CD14-positive monocyte (primary cell): Measurements from ENCODE around the gene USP28. TPM values are rescaled to one million over a fixed set of nuclear protein-coding genes. Genes with fewer than 3 reads are reported as not detected.
"Not testable (repeated sequence)": the region's sequence is repeated elsewhere in the genome, so short reads cannot be mapped to it uniquely, and the experiment has no call there.

Source experiments
- DNase-seq, 3 donors: peaks; one replicate each; pipeline ENCODE4 v3.0.0-alpha.2; 2011 to 2022
- H2AFZ ChIP-seq: 2 replicates; pipeline ENCODE4 v1.6.0; 2012; ENCODE audit warnings: mild to moderate bottlenecking, low read depth, low read length, inconsistent platforms; ENCODE audit not compliant: insufficient read depth, poor library complexity, severe bottlenecking
- H3K27ac ChIP-seq, 2 donors: 1 replicate in 1 of 2; 2 replicates in 1 of 2; pipeline ENCODE4 v1.5.1; 2012 to 2013; ENCODE audit warnings: low read length in 2 of 2, control low read depth in 1 of 2, inconsistent platforms in 1 of 2, low read depth in 1 of 2, mild to moderate bottlenecking in 1 of 2
- H3K27me3 ChIP-seq, 2 donors: one replicate each; pipeline versions ENCODE4 v1.6.0 to v1.6.1; 2011 to 2013; ENCODE audit warnings: low read length in 2 of 2; ENCODE audit not compliant: control insufficient read depth in 2 of 2, insufficient read depth in 2 of 2
- H3K36me3 ChIP-seq, 2 donors: replicated peaks in 1 of 2; 1 replicate in 1 of 2; 2 replicates in 1 of 2; pipeline versions ENCODE4 v1.5.1 to v1.6.1; 2012 to 2013; ENCODE audit warnings: low read length in 2 of 2, control low read depth in 1 of 2, inconsistent platforms in 1 of 2, mild to moderate bottlenecking in 1 of 2; ENCODE audit not compliant: insufficient read depth in 2 of 2, control insufficient read depth in 1 of 2
- H3K4me1 ChIP-seq, 2 donors: 1 replicate in 1 of 2; 2 replicates in 1 of 2; pipeline versions ENCODE4 v1.5.1 to v1.6.1; 2012 to 2013; ENCODE audit warnings: low read length in 2 of 2, control low read depth in 1 of 2, inconsistent platforms in 1 of 2, mild to moderate bottlenecking in 1 of 2, moderate library complexity in 1 of 2; ENCODE audit not compliant: insufficient read depth in 2 of 2, control insufficient read depth in 1 of 2
- H3K4me2 ChIP-seq: replicated peaks from 2 replicates; pipeline ENCODE3; 2012; ENCODE audit warnings: low read length, moderate library complexity, mild to moderate bottlenecking; ENCODE audit not compliant: poor library complexity, severe bottlenecking; ENCODE audit errors: extremely low read depth
- H3K4me3 ChIP-seq, 3 experiments: fragments of 200-600 bp in 1 of 3; sonication (generic) in 1 of 3; replicated peaks in 1 of 3; 1 replicate in 2 of 3; 2 replicates in 1 of 3; pipeline ENCODE4 v1.5.1; 2011 to 2013; ENCODE audit warnings: low read length in 3 of 3, mild to moderate bottlenecking in 3 of 3, control low read depth in 2 of 3, low read depth in 2 of 3, inconsistent platforms in 1 of 3, moderate library complexity in 1 of 3
- H3K79me2 ChIP-seq: 2 replicates; pipeline ENCODE4 v1.6.0; 2012; ENCODE audit warnings: mild to moderate bottlenecking, control low read depth, inconsistent platforms, low read length, moderate library complexity; ENCODE audit not compliant: insufficient read depth
- H3K9ac ChIP-seq: 2 replicates; pipeline ENCODE4 v1.6.0; 2017; ENCODE audit warnings: low read length, mild to moderate bottlenecking; ENCODE audit not compliant: insufficient read depth, poor library complexity, severe bottlenecking
- H3K9me3 ChIP-seq, 2 donors: replicated peaks in 1 of 2; 1 replicate in 1 of 2; 2 replicates in 1 of 2; pipeline versions ENCODE4 v1.5.1 to v1.6.1; 2012 to 2013; ENCODE audit warnings: low read length in 2 of 2, control low read depth in 1 of 2; ENCODE audit not compliant: control insufficient read depth in 1 of 2, insufficient read depth in 1 of 2
- H4K20me1 ChIP-seq: 2 replicates; pipeline ENCODE4 v1.6.0; 2012; ENCODE audit warnings: mild to moderate bottlenecking, low read length, control low read depth, moderate library complexity; ENCODE audit not compliant: insufficient read depth
- H3K27ac Mint-ChIP-seq, 7 donors: one replicate each; pipeline ENCODE4 v1.8.0; 2020; ENCODE audit warnings: mild to moderate bottlenecking in 7 of 7, mixed read lengths in 7 of 7, moderate library complexity in 6 of 7, inconsistent platforms in 2 of 7
- H3K27me3 Mint-ChIP-seq, 3 donors: one replicate each; pipeline ENCODE4 v1.8.0; 2021 to 2022; ENCODE audit warnings: low read depth in 3 of 3, mild to moderate bottlenecking in 3 of 3, mixed read lengths in 3 of 3, moderate library complexity in 3 of 3, inconsistent platforms in 1 of 3
- H3K36me3 Mint-ChIP-seq, 2 donors: one replicate each; pipeline ENCODE4 v1.8.0; 2020; ENCODE audit warnings: mixed read lengths in 2 of 2, inconsistent platforms in 1 of 2, mild to moderate bottlenecking in 1 of 2
- H3K4me1 Mint-ChIP-seq: one replicate; pipeline ENCODE4 v1.8.0; 2020; ENCODE audit warnings: mild to moderate bottlenecking, mixed read lengths
- H3K4me3 Mint-ChIP-seq, 2 donors: one replicate each; pipeline ENCODE4 v1.8.0; 2020; ENCODE audit warnings: mild to moderate bottlenecking in 2 of 2, mixed read lengths in 2 of 2, moderate library complexity in 1 of 2
- H3K9me3 Mint-ChIP-seq, 7 donors: one replicate each; pipeline ENCODE4 v1.8.0; 2020 to 2022; ENCODE audit warnings: mixed read lengths in 7 of 7, mild to moderate bottlenecking in 6 of 7, moderate library complexity in 6 of 7, inconsistent platforms in 2 of 7
- WGBS: methylation state at CpG from one replicate; pipeline ENCODE4 v1.1.5; 2013; ENCODE audit warnings: missing lambda C conversion rate; ENCODE audit not compliant: insufficient coverage; 5-methylcytosine and 5-hydroxymethylcytosine counted together
- intact Hi-C, 2 donors: fragments of 100-400 bp; cut with micrococcal nuclease; formaldehyde crosslinking; loops; one replicate each; pipeline versions ENCODE4 v1.15.0 to v1.15.1; 2023
- polyA minus RNA-seq: library from RNA; depleted of rRNA, polyadenylated mRNA; stranded (reverse); fragments of >200 nt; gene quantifications from 2 replicates; pipeline ENCODE4 v1.2.3, GENCODE V29; 2012
- polyA plus RNA-seq, 3 donors: library from polyadenylated mRNA; depleted of rRNA in 1 of 3; unstranded in 2 of 3; stranded (reverse) in 1 of 3; fragments of 300-500 nt in 2 of 3; fragments of >200 nt in 1 of 3; fragmentation: Illumina TruSeq in 2 of 3; gene quantifications; 1 replicate in 2 of 3; 2 replicates in 1 of 3; pipeline ENCODE4 v1.2.3, GENCODE V29; 2012 to 2021
- total RNA-seq, 12 experiments: library from RNA in 1 of 12; stranded (reverse) in 1 of 12; fragments of 120-200 nt in 1 of 12; gene quantifications; one replicate each; pipeline ENCODE4 v1.2.4 and lab custom pipeline; 2013 to 2026; ENCODE audit warnings: mixed read lengths in 6 of 12, inconsistent platforms in 1 of 12
- TF ChIP-seq, protein P1 (sequence below): fragments of 200-600 bp; IDR thresholded peaks from one replicate; pipeline ENCODE4 v1.8.0; 2022; ENCODE audit warnings: antibody characterized with exemption, mild to moderate bottlenecking

USP28 gene
- total RNA-seq (2013) = 24.6 TPM
- polyA plus RNA-seq (10 to 100 TPM; 13.4 to 21.9 (median 17.7) TPM), polyA minus RNA-seq (10.4 and 12.8 TPM in 2 replicates), total RNA-seq (lab: John Stamatoyannopoulos, UW) (4.7 to 20.2 (median 15.6) reads per million in 11 experiments)

DNA sequence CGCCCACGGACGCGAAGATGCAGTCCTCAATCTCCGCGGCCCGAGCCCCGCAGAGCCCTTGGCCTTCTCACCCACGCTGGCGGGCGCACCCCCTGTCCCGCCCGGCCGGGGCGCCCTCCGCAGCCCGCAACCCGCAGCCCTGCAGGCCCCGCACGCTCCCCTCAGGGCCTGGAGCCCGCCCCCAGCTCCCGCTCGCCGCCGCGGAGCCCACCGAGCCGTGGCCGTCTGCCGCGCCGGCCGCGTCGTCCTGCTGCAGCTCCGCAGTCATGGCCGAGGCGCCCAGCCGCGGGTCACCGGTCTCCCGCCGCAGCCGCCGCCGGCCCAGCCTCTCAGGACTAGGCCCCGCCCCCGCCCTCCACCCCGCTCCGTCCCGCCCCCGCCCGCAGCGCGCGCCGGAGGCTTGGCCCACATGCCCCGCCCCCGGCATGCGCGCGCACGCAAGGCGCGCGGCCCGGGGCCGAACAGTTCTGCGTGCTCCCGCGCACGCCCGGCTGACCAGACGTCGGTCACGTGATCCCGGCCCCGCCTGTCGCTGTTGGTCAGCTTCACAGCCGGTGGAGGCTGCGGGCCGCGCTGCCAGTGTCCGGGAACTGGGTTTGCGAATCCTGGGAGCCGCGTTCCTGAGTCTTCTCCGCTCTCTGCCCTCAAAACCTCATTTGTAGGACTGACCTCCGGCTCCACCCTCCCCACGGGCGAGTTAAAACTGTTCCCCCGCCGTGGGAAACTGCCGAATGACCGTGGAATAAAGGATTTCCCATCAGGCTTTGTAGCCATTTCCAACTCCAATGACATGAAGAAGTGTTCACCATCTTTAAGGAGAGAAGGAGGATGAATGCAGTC is at the start of gene USP28:
TSS of gene USP28 (minus strand) at position 339 of the 840 bp plus-strand sequence. CDS start at position 268, 71 bp downstream.
- Histone ChIP-seq H2AFZ (peak within 1 kb of the TSS; percentile 98), H3K4me2 (peak within 1 kb of the TSS; percentile 91), H3K4me3 (peak within 1 kb of the TSS; percentile 72 to 90 (median 74)), H3K27ac (peak within 1 kb of the TSS; percentile 92 to 96), H3K4me1 (peaks cover 14 to 31% of the 10 kb centered on the region in 2 donors), H3K9ac (peak within 1 kb of the TSS; percentile 77), H3K79me2 (no peaks in the 10 kb centered on the region), H3K36me3 (no peaks in the 10 kb centered on the region), H4K20me1 (no peaks in the 10 kb centered on the region), H3K9me3 (no peaks in the 10 kb centered on the region), H3K27me3 (no peaks in the 10 kb centered on the region)
- H3K36me3 Mint-ChIP-seq = peaks cover 7 to 13% of the 10 kb centered on the region in 2 donors
- DNase-seq = peak; percentile 95 to 97 (median 96)
- peaks cover 0 to 4% (median 1%) of the 10 kb centered on the region in 3 donors for H3K27me3 Mint-ChIP-seq
- TF ChIP-seq, protein P1, sequence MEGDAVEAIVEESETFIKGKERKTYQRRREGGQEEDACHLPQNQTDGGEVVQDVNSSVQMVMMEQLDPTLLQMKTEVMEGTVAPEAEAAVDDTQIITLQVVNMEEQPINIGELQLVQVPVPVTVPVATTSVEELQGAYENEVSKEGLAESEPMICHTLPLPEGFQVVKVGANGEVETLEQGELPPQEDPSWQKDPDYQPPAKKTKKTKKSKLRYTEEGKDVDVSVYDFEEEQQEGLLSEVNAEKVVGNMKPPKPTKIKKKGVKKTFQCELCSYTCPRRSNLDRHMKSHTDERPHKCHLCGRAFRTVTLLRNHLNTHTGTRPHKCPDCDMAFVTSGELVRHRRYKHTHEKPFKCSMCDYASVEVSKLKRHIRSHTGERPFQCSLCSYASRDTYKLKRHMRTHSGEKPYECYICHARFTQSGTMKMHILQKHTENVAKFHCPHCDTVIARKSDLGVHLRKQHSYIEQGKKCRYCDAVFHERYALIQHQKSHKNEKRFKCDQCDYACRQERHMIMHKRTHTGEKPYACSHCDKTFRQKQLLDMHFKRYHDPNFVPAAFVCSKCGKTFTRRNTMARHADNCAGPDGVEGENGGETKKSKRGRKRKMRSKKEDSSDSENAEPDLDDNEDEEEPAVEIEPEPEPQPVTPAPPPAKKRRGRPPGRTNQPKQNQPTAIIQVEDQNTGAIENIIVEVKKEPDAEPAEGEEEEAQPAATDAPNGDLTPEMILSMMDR = no peak
- intact Hi-C loops = loop anchor here (10.0 kb wide), 3 partner anchors 101 to 561 kb away; partner anchors contain the start of genes C11orf71 (in 1 of the 2), CLDN25 (in 1 of the 2), RBM7 (in 1 of the 2) and TTC12 (in 1 of the 2)
- WGBS = under 1% methylated on average over 89 of the region's 95 CpGs
- H3K4me3 Mint-ChIP-seq = peak within 1 kb of the TSS; percentile 92 to 96
- H3K27ac Mint-ChIP-seq = peak within 1 kb of the TSS; percentile 93 to 99 (median 97)
- H3K9me3 Mint-ChIP-seq = peaks cover 6 to 17% (median 13%) of the 10 kb centered on the region in 7 donors
- H3K4me1 Mint-ChIP-seq = peaks cover 31% of the 10 kb centered on the region

DNA sequence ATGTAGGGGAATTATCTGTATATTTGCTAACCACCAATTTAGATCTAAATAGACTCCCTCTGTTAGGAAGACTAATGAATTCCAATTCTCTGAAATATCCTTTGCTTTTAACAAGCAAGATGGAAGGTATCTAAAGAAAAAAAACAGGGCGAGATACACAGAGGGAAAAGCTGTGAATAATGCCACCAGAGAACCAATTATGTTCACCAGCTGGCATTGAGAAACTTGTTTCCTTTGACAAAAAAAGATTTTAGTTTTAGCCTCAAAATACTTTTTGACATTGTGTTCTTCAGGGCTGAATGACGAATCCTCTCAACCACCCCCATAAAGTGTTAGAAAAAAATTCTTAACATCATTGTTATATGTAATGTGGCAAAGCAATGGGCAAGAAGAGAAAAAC is 48.2 kb upstream of the USP28 start:
- Histone ChIP-seq H2AFZ (no peak overlapping the region), H3K9ac (no peak overlapping the region), H3K4me2 (no peak overlapping the region), H3K27me3 (no peaks in the 10 kb centered on the region), H3K79me2 (no peaks in the 10 kb centered on the region), H3K9me3 (no peaks in the 10 kb centered on the region), H4K20me1 (no peaks in the 10 kb centered on the region), H3K4me3 (no peak overlapping the region), H3K36me3 (no peaks in the 10 kb centered on the region), H3K27ac (no peak overlapping the region), H3K4me1 (peaks cover 7 to 8% of the 10 kb centered on the region in 2 donors)
- TF ChIP-seq, protein P1 = no peak
- DNase-seq = no peak
- Mint-ChIP-seq H3K27ac (no peak overlapping the region), H3K27me3 (peaks cover 1 to 9% (median 7%) of the 10 kb centered on the region in 3 donors), H3K36me3 (no peaks in the 10 kb centered on the region), H3K4me3 (no peak overlapping the region), H3K4me1 (peaks cover 17% of the 10 kb centered on the region), H3K9me3 (no peaks in the 10 kb centered on the region)
- intact Hi-C loops = no loop called here
- no CpG with 5 or more reads among the region's 2 CpGs for WGBS

DNA sequence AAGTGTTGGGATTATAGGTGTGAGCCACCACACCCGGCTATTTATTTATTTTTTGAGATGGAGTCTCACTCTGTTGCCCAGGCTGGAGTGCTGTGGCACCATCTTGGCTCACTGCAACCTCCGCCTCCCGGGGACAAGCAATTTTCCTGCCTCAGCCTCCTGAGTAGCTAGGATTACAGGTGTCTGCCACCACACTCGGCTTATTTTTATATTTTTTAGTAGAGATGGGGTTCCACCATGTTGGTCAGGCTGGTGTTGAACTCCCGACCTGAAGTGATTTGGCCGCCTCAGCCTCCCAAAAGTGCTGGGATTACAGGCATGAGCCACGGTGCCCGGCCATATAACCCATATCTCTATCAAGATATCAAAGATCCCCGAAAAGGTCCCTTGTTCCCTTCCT is 36.1 kb upstream of the USP28 start:
- H3K27me3 ChIP-seq, intact Hi-C loops, H3K4me3 Mint-ChIP-seq, H3K4me2 ChIP-seq, H4K20me1 ChIP-seq, H2AFZ ChIP-seq, H3K9me3 ChIP-seq, H3K4me3 ChIP-seq, H3K9me3 Mint-ChIP-seq, DNase-seq, H3K9ac ChIP-seq, H3K27ac ChIP-seq, H3K4me1 Mint-ChIP-seq, H3K4me1 ChIP-seq, H3K27ac Mint-ChIP-seq, H3K36me3 Mint-ChIP-seq, H3K79me2 ChIP-seq, H3K36me3 ChIP-seq: not testable (repeated sequence)
- peaks cover 5 to 12% (median 9%) of the 10 kb centered on the region in 3 donors for H3K27me3 Mint-ChIP-seq
- WGBS = 100% methylated on average over 3 of the region's 9 CpGs
